Prostate gland (tissue), 2 donors: ENCODE data around the gene PARP16. TPM values are rescaled to one million over a fixed set of nuclear protein-coding genes. Genes with fewer than 3 reads are reported as not detected.

Experiments used
- DNase-seq: peaks from one replicate; pipeline ENCODE4 v3.0.0-alpha.2; 2019; ENCODE audit warnings: low spot score
- H3K27ac ChIP-seq, 2 donors: fragments of 200-600 bp; sonication (generic); 2 replicates each; pipeline ENCODE4 v1.5.1; 2017 to 2019
- H3K27me3 ChIP-seq: fragments of 200-600 bp; sonication (generic); replicated peaks from 2 replicates; pipeline ENCODE4 v1.5.1; 2019; ENCODE audit not compliant: insufficient read depth
- H3K36me3 ChIP-seq, 2 donors: fragments of 200-600 bp; sonication (generic); 1 replicate in 1 of 2; 2 replicates in 1 of 2; pipeline versions ENCODE4 v1.5.1 to v1.8.1; 2017 to 2019
- H3K4me1 ChIP-seq: fragments of 200-600 bp; sonication (generic); replicated peaks from 2 replicates; pipeline ENCODE4 v1.5.1; 2019
- H3K4me3 ChIP-seq, 2 donors: fragments of 200-600 bp; sonication (generic); 2 replicates each; pipeline ENCODE4 v1.5.1; 2017 to 2019
- H3K9me3 ChIP-seq: fragments of 200-600 bp; sonication (generic); 2 replicates; pipeline ENCODE4 v1.5.1; 2017
- POLR2A ChIP-seq: fragments of 450-650 bp; IDR thresholded peaks from one replicate; pipeline ENCODE4 v1.6.1; 2016; ENCODE audit warnings: antibody characterized with exemption, mild to moderate bottlenecking
- POLR2AphosphoS5 ChIP-seq: sonication (generic); formaldehyde crosslinking; IDR thresholded peaks from one replicate; pipeline ENCODE4 v1.6.1; 2017; ENCODE audit warnings: antibody characterized with exemption
- WGBS: methylation state at CpG from one replicate; pipeline ENCODE4 v1.1.5; 2018; 5-methylcytosine and 5-hydroxymethylcytosine counted together
- intact Hi-C: fragments of 100-400 bp; cut with DNase I; formaldehyde crosslinking; loops from one replicate; pipeline ENCODE4 v1.14.2; 2022
- total RNA-seq, 2 donors: library from RNA; depleted of rRNA; stranded (reverse); fragments of >200 nt; gene quantifications; one replicate each; pipeline ENCODE4 v1.1.0, GENCODE V29; 2016
- TF ChIP-seq, protein P1 (sequence below), 4 experiments: fragments of 200-600 bp in 2 of 4; fragments of 450-650 bp in 2 of 4; sonication (generic) in 2 of 4; IDR thresholded peaks; 1 replicate in 3 of 4; 2 replicates in 1 of 4; pipeline ENCODE4 v1.5.1; 2016 to 2019; ENCODE audit warnings: antibody characterized with exemption in 4 of 4, mild to moderate bottlenecking in 2 of 4, moderate library complexity in 2 of 4

PARP16 gene
- total RNA-seq, 2 donors from 2014 or later = 13.0 to 17.0 TPM

DNA sequence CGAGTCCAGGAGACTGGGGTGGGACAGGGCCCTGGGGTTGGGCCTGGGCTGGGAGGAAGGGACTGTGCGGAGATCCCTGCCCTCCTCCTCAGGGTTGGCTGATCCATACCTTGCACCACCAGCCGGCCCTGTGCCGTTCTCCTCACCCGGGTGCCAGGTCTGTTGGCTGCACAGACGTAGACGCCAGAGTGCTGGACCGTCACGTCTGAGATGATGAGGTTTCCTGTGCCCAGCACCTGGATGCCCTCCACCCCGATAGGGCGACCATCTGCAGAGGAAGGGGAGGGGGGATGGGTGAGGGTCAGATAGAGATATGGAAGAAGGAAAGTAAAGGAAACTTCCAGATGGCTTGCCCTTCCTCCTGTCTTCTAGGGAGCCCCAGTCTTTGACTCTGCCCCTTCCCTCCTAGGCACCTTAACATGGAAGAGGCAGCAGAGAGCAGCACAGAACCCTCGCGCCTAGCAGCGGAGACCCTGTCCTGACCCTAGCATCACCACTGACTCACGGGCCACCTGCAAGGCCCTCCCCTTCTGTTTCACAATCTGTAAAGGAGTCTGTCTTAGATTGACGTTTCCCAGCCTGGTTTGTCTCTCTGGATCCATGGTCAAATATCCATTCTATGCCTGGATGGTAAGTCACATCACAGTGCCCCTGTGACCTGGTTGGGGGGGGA lies 46.6 kb upstream of the PARP16 start:
- Histone ChIP-seq H3K36me3 (no peaks in the 10 kb centered on the region), H3K4me1 (no peaks in the 10 kb centered on the region), H3K4me3 (no peak overlapping the region), H3K27me3 (no peaks in the 10 kb centered on the region), H3K9me3 (no peaks in the 10 kb centered on the region), H3K27ac (no peak overlapping the region)
- DNase-seq = no peak
- TF ChIP-seq POLR2A (no peak), POLR2AphosphoS5 (no peak)
- TF ChIP-seq, protein P1, sequence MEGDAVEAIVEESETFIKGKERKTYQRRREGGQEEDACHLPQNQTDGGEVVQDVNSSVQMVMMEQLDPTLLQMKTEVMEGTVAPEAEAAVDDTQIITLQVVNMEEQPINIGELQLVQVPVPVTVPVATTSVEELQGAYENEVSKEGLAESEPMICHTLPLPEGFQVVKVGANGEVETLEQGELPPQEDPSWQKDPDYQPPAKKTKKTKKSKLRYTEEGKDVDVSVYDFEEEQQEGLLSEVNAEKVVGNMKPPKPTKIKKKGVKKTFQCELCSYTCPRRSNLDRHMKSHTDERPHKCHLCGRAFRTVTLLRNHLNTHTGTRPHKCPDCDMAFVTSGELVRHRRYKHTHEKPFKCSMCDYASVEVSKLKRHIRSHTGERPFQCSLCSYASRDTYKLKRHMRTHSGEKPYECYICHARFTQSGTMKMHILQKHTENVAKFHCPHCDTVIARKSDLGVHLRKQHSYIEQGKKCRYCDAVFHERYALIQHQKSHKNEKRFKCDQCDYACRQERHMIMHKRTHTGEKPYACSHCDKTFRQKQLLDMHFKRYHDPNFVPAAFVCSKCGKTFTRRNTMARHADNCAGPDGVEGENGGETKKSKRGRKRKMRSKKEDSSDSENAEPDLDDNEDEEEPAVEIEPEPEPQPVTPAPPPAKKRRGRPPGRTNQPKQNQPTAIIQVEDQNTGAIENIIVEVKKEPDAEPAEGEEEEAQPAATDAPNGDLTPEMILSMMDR (IDR thresholded peaks at IDR 0.05) = no peak
- 90% methylated on average over 16 of the region's 16 CpGs for WGBS
- intact Hi-C loops = no loop called here

DNA sequence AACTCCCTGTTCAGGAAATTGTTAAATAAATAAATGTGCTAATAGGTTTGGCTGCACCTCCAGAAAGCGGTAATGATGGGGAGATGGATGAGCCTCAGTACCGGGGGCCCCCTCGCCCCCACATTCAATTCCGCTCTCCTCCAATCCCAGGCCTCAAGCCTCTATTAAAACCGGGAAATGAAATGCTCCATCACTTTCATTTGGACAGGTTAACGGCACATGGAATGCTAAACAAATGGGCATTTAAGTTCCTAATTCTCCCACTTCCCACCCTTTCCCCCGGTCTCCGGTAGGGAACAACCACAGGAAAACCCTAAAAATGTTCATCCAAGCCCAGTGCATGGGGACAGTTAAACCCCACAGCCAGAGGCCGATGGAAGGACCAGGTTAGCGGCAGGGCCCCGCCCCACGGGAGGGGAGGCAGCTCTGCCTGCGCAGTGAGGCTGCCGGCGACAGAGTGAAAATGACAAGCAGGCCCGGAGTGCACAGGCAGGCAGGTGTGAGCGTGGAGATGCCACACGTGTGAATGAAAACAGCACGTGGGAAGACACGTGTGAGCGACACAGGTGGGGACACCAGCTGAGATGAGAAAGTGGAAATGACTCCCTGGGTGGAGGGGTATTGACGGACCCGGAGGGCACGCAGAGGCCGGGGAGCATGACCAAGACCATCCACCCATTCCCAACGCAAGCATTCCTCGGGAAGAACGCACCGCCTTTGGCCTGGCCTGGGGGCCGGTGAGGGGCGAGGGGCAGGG lies 45.9 kb upstream of the PARP16 start:
- no peak for DNase-seq
- no peaks in the 10 kb centered on the region for H3K27me3 ChIP-seq
- no peak overlapping the region for H3K4me3 ChIP-seq
- H3K27ac ChIP-seq = no peak overlapping the region
- no peaks in the 10 kb centered on the region for H3K4me1 ChIP-seq
- H3K36me3 ChIP-seq = no peaks in the 10 kb centered on the region
- TF ChIP-seq, protein P1 (IDR thresholded peaks at IDR 0.05) = no peak
- no peak for TF ChIP-seq POLR2A
- TF ChIP-seq POLR2AphosphoS5 = no peak
- intact Hi-C loops = no loop called here
- 74% methylated on average over 31 of the region's 31 CpGs for WGBS
- H3K9me3 ChIP-seq = no peaks in the 10 kb centered on the region

GRCh38 chr15:65331811-65332210 lies 45.1 kb upstream of the PARP16 start:
- intact Hi-C loops = no loop called here
- Histone ChIP-seq H3K27me3 (no peaks in the 10 kb centered on the region), H3K4me3 (no peak overlapping the region), H3K4me1 (no peaks in the 10 kb centered on the region), H3K27ac (no peak overlapping the region), H3K36me3 (no peaks in the 10 kb centered on the region), H3K9me3 (no peaks in the 10 kb centered on the region)
- no peak for DNase-seq
- WGBS = 93% methylated on average over 6 of the region's 7 CpGs
- TF ChIP-seq, protein P1 (IDR thresholded peaks at IDR 0.05) = no peak
- TF ChIP-seq POLR2A (no peak), POLR2AphosphoS5 (no peak)

DNA sequence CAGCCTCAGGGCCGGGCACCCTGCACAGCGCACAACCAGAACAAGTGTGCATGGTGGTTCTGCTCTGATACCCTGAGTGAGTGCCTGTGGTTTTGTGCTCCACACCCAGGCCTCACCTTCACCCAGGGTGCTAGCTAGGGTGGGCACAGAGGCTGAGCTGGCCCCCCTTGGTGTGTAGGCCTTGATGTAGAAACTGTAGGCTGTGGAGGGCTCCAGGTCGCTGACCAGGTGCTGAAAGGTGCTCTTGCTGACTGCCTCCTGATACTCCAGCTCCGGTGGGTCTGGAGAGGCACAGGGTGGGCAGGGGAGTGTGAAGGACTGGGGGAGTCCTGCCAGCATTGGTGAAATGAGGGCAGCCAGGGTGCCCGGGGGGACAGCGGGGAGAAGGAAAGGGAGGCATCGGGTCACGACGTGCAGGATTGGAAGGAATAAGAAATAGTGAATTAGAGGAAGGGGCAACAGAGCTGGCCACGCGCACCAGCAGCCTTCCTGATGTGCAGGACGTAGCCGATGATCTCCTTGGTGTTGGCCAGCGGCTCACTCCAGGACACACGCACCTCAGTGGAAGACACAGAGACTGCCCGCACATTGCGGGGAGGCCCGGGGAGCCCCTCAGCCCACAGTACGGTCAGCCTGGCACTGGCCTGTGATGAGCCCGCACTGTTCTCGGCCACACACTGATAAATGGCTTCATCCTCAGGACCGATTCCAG lies 44.4 kb upstream of the PARP16 start:
- intact Hi-C loops = no loop called here
- TF ChIP-seq POLR2A = no peak
- TF ChIP-seq, protein P1 (IDR thresholded peaks at IDR 0.05) = no peak
- DNase-seq = no peak
- 96% methylated on average over 22 of the region's 22 CpGs for WGBS
- Histone ChIP-seq H3K4me3 (no peak overlapping the region), H3K4me1 (no peaks in the 10 kb centered on the region), H3K36me3 (no peaks in the 10 kb centered on the region), H3K27me3 (no peaks in the 10 kb centered on the region), H3K9me3 (no peaks in the 10 kb centered on the region), H3K27ac (no peak overlapping the region)
